GM23338 (cell line): ENCODE data around the gene TLE6.

Experiments used
- EZH2 ChIP-seq: fragments of 200-600 bp; sonication (generic); IDR thresholded peaks from one replicate; pipeline ENCODE4 v1.8.0; 2017; ENCODE audit warnings: antibody characterized with exemption, mild to moderate bottlenecking, low read depth; ENCODE audit not compliant: unreplicated experiment
- POLR2AphosphoS5 ChIP-seq: IDR thresholded peaks from 2 replicates; pipeline ENCODE4 v1.6.1; 2016; ENCODE audit warnings: antibody characterized with exemption, low read depth
- TF ChIP-seq, protein P1 (sequence below), 2 experiments: fragments of 200-600 bp in 1 of 2; sonication (generic) in 1 of 2; conservative IDR thresholded peaks; 2 replicates each; pipeline versions ENCODE4 v1.5.1 to v1.6.1; 2016 to 2017; ENCODE audit warnings: antibody characterized with exemption in 2 of 2, low read depth in 2 of 2, mild to moderate bottlenecking in 2 of 2, moderate library complexity in 1 of 2
- TF ChIP-seq, protein P2 (sequence below): IDR thresholded peaks from one replicate; pipeline ENCODE4 v1.6.1; 2018; ENCODE audit warnings: antibody characterized with exemption; ENCODE audit not compliant: unreplicated experiment

DNA sequence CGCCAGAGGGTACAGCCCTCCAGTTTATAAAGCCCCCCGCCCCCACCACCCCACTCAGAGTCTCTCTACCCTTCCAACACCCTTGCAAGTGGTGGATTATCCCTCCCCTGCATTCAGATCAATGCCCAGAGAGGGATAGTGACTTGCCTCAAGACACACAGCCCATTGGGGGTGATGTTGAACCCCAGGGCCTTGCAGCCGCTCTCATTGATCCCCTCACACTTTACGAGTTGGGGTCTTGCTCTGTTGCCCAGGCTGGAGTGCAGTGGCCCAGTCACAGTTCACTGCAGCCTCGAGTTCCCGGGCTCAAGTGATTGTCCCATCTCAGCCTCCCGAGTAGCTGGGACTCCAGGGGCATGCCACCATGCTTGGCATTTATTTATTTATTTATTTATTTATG is 40.6 kb downstream of the TLE6 start:
- no peak for TF ChIP-seq EZH2
- TF ChIP-seq, protein P1, sequence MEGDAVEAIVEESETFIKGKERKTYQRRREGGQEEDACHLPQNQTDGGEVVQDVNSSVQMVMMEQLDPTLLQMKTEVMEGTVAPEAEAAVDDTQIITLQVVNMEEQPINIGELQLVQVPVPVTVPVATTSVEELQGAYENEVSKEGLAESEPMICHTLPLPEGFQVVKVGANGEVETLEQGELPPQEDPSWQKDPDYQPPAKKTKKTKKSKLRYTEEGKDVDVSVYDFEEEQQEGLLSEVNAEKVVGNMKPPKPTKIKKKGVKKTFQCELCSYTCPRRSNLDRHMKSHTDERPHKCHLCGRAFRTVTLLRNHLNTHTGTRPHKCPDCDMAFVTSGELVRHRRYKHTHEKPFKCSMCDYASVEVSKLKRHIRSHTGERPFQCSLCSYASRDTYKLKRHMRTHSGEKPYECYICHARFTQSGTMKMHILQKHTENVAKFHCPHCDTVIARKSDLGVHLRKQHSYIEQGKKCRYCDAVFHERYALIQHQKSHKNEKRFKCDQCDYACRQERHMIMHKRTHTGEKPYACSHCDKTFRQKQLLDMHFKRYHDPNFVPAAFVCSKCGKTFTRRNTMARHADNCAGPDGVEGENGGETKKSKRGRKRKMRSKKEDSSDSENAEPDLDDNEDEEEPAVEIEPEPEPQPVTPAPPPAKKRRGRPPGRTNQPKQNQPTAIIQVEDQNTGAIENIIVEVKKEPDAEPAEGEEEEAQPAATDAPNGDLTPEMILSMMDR (conservative IDR thresholded peaks at IDR 0.05; ENCODE audit: low read depth in 2 of 2), result no peak
- TF ChIP-seq POLR2AphosphoS5, result no peak
- TF ChIP-seq, protein P2, sequence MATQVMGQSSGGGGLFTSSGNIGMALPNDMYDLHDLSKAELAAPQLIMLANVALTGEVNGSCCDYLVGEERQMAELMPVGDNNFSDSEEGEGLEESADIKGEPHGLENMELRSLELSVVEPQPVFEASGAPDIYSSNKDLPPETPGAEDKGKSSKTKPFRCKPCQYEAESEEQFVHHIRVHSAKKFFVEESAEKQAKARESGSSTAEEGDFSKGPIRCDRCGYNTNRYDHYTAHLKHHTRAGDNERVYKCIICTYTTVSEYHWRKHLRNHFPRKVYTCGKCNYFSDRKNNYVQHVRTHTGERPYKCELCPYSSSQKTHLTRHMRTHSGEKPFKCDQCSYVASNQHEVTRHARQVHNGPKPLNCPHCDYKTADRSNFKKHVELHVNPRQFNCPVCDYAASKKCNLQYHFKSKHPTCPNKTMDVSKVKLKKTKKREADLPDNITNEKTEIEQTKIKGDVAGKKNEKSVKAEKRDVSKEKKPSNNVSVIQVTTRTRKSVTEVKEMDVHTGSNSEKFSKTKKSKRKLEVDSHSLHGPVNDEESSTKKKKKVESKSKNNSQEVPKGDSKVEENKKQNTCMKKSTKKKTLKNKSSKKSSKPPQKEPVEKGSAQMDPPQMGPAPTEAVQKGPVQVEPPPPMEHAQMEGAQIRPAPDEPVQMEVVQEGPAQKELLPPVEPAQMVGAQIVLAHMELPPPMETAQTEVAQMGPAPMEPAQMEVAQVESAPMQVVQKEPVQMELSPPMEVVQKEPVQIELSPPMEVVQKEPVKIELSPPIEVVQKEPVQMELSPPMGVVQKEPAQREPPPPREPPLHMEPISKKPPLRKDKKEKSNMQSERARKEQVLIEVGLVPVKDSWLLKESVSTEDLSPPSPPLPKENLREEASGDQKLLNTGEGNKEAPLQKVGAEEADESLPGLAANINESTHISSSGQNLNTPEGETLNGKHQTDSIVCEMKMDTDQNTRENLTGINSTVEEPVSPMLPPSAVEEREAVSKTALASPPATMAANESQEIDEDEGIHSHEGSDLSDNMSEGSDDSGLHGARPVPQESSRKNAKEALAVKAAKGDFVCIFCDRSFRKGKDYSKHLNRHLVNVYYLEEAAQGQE, result no peak
